Measurements from ENCODE around the gene PCNX1.
"Not testable (repeated sequence)": the region's sequence is repeated elsewhere in the genome, so short reads cannot be mapped to it uniquely, and the experiment has no call there.

PCNX1 gene

DNA sequence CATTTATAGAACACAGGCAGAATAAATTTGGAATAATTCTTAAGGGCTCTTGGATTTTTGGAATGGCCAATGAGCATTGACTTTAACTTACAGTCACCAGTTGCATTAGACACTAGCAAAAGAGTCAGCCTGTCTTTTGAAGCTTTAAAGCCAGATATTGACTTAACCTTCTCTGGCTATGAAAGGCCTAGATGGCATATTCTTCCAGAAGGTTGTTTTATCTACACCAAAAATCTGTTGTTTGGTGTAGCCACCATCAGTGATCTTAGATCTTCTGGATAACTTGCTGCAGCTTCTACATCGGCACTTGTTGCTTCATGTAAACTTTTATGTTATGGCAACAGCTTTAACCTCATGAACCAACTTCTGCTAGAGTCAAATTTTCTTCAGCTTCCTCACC is 10.4 kb downstream of the PCNX1 start:
- no peak for DNase-seq

DNA sequence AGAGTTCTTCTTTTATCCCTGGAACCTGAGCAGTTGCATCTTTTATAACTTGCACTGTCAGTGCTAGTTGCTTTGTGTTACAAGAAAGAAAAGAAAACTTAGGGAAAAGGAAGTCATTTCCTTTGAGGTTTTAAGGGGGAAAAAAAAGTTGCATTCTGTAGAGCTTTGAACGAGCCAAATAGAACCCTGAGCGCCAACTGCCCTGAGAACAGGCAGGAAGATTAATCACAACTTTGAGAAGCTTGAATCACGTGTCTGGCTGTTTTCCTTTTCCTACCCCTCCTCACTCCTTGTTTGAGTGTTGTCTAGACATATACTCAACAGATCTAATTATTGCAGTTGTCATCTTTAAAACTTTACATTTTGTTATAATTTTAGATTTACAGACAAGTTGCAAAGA is 12.5 kb downstream of the PCNX1 start:
- no peak for DNase-seq

DNA sequence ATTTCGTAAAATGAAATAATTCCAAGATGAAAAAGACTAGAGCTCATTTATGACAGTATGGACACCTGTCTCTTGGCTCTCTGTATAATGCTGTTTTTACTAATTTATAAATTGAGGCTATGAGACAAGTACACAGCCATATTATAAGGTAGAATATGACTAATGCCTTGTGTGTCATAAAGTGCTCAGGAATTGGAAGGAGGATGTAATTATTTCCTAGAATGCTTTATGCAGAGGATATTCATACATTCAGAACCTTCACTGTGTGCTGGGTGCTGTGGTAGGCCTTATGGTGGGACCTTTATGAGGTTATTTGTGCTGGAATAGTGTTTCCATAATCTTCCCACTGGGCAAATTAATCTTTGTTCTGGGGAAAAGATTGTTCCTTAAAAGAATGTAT is 13.3 kb downstream of the PCNX1 start:
- no peak for DNase-seq

DNA sequence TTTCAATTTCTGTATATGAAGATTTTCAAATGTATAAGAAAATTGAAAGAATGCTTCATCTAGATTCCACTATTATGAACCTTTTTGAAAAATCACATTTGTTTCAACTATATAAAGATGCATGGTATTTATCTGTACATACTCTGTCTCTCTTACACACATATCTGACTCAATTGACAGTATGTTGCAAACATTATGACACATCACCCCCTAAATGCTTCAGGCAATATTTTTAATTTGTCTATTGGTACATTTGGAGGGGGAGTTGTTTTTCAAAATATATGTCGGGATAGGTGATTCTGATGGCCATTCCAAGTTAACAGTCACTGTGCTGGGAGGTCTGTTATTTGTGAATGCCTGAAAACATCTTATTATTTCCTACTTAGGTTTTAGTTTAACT is 14.4 kb downstream of the PCNX1 start:
- no peak for DNase-seq

DNA sequence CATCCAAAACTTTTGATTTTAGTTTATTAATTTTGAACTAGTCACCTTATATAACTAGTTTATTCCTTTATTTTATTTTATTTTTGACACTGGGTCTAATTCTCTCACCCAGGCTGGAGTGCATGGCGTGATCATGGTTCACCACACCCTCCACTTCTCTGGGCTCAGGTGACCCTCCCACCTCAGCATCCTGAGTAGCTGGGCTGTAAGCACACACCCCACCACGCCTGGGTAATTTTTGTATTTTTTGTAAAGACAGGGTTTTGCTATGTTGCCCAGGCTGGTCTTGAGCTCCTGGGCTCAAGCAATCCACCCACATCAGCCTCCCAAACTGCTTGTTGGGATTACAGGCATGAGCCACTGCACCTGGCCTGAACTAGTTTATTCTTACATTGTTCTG is 17.3 kb downstream of the PCNX1 start:
- no peak for DNase-seq

DNA sequence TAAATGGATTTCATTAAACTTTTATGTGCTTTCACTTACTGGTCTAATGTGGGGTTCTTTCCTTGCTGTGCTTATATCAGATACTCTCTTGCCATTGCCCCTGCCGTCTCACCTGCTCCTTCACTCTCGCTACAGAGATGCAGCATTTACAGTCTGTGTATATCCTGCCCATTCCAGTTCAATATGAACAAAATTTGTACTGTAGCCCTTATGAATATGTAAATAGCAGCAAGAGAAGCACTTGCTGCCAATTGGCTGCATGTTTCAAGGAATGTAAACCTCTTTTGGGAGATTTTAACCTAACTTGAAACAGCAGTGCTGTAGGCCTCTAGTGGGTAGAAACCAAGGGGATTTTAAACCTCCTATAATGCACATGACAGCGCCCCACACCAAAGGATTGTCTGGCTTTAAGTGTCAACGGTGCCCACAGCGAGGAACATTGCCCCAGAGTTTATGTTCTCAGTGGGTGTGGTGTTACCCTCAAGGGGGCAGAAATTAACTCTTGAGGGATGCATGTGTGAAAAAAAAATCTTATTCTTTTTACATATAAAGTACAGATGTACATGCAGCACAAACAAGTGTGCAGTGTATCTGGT is 19.1 kb downstream of the PCNX1 start:
- no peak for DNase-seq

DNA sequence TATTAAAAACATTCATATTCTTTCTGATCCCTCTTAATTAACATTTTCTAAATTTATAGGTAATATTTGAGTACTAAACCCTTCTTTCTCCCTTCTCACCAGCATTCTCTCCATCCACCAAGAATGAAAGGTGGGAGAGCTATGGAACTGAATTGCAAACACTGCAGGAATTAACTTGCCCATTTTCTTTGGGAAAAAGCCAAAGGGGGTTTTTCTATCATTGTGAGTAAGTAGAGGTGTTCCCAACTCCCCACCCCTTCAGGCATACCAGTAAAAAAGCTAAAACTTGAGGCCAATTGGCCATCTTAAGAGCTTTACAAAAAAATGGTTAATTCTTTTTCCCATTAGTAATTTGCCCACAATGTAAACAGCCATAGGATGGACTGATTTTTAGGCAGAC is 23.7 kb downstream of the PCNX1 start:
- no peak for DNase-seq

DNA sequence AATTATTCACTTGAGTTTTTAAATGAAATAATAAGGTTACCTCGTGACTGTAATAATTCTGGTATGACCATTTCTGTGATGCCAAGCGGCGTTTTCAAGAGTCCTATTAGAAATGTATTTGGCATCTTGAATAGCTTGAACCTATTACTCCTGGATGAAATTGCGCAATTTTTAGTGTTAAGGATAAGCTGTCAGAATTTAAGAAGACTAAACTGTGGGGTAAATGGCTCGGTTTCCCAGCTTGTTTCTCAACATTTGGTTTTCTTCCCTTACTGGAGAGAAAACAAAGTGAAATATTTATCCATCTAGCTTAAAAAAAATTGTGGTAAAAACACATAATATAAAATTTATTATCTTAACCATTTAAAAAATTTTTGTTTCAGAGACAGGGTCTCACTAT is 26.8 kb downstream of the PCNX1 start:
- no peak for DNase-seq

DNA sequence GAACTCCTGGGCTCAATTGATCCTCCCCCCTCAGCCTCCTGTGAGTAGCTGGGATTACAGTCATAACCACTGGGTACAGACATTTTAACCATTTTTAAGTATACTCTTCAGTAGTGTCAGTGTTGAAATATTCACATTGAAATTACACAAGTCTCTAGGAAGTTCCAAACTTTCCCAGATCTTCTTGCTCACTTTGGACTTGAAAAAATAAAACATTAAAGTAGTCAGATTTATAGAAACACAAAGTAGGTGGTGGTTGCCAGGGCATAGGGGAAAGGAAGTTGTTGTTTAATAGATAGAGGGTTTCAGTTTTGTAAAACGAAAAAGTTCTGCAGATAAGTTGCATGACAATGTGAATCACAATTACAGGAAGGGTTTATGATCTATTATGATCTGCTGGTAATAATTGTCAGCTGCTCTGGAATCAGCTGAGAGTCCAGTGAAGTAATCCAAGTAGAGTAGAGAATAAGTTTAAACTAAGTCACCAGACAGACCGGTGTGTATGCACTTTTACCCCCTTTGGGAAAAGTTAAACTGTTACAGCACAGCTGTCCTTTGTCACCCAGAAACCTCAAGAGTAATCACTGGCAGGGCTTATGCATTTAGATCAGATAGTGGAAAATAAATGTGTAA is 27.4 kb downstream of the PCNX1 start:
- no peak for DNase-seq

DNA sequence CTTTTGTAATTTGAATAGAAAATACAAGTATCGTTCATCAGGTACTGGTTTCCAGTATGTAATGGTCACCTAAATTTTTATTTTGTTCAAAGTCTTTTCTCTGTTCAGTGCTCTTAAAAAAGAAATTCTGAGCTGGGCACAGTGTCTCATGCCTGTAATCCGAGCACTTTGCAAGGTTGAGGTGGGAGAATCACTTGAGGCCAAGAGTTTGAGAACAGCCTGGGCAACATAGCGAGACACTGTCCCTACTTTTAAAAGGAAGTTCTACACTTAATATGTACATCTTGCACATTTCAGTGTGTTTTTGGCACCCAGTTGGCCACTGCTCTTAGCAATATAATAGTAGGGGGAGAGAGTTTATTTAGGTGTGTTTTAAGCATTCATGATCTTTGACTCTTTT is 27.9 kb downstream of the PCNX1 start:
- DNase-seq = no peak

DNA sequence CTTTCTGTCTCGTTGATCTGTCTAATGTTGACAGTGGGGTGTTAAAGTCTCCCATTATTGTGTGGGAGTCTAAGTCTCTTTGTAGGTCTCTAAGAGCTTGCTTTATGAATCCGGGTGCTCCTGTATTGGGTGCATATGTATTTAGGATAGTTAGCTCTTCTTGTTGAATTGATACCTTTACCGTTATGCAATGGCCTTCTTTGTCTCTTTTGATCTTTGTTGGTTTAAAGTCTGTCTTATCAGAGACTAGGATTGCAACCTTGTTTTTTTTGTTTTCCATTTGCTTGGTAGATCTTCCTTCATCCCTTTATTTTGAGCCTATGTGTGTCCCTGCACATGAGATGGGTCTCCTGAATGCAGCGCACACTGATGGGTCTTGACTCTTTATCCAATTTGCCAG is 32.4 kb downstream of the PCNX1 start:
- not testable (repeated sequence) for DNase-seq

DNA sequence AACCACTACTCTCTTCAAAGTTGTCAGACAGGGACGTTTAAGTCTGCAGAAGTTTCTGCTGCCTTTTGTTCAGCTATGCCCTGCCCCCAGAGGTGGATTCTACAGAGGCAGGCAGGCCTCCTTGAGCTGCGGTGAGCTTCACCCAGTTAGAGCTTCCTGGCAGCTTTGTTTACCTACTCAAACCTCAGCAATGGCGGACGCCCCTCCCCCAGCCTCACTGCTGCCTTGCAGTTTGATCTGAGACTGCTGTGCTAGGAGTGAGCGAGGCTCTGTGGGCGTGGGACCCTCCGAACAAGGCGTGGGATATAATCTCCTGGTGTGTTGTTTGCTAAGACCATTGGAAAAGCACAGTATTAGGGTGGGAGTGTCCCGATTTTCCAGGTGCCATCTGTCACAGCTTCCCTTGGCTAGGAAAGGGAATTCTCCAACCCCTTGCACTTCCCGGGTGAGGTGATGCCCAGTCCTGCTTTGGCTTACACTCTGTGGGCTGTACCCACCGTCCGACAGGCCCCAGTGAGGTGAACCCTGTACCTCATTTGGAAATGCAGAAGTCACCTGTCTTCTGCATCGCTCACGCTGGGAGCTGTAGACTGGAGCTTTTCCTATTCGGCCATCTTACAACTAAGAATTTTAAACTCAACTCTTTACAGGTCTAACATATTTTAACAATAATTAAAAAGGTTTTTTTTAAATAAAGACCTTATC is 34.5 kb downstream of the PCNX1 start:
- not testable (repeated sequence) for DNase-seq

DNA sequence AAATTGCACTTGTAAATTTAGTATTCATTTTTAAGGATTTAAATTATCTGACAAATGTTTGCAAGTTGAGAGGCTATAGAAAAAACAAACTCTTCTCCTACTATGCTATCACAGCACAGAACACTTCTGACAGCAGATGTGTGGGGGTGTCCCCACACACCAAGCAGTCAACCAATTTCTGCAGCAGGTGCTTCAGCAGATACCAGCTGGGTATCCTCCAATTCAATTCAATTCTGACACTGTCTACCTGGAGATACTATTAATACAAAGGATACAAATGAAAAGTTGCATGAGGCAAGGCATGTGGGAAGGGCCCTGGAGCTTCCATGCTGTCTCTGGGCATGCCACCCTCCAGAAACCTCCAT is 35.1 kb downstream of the PCNX1 start:
- no peak for DNase-seq

DNA sequence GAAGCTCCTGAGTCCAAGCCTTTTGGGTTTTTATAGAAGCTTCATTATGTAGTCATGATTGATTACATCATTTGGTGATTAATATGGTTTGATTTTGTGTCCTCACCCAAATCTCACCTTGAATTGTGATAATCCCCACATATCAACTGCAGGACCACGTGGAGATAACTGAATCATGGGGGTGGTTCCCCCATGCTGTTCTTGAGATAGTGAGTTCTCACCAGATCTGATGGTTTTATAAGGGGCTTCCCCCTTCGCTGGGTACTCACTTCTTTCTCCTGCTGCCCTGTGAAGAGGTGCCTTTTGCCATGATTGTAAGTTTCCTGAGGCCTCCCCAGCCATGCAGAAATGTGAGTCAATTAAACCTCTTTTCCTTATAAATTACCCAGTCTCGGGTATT is 35.5 kb downstream of the PCNX1 start:
- DNase-seq = not testable (repeated sequence)

DNA sequence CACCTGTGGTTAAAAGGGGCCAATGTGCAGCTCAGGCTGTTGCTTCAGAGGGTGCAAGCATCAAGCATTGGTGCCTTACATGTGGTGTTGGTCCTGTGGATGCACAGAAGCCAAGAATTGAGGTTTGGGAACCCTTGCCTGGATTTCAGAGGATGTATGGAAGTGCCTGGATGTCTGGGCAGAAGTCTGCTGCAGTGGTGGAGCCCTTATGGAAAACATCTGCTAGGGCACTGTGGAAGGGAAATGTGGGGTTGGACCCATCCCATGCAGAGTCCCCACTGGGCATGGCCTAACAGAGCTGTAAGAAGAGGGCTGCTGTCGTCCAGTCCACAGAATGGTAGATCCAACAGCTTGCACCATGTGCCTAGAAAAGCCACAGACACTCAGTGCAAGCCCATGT is 36.6 kb downstream of the PCNX1 start:
- DNase-seq = no peak

DNA sequence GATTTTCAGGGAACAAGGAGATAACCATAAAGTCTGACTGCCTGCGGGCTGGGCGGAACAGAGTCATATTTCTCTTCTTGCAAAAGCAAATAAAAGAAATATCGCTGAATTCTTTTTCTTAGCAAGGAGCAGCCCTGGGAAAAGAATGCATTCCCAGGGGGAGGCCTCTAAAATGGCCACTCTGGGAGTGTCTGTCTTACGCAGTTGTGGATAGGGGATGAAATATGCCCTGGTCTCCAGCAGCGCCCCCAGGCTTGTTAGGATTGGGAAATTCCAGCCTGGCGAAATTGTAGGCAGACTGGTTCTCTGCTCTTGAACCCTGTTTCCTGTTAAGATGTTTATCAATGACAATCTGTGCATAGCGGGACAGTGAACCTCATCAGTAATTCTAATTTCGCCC is 40.5 kb downstream of the PCNX1 start:
- no peak for DNase-seq

DNA sequence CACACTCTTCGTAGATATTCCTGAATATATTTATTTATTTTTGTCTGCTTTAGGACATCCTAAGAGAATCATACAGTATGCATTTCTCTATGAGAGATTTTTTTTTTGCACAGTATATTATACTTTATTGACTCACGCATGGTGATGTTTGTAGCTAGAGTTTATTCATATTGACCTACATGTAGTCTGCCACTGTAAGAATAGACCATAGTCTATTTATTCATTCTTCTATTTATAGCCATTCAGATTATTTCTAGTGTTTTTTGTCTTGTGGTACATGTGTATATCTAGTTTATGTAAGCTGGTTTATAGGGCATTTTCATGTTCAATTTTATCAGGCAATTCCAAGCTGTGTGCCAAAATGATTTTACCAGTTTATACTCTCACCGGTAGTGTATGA is 45.2 kb downstream of the PCNX1 start:
- no peak for DNase-seq

DNA sequence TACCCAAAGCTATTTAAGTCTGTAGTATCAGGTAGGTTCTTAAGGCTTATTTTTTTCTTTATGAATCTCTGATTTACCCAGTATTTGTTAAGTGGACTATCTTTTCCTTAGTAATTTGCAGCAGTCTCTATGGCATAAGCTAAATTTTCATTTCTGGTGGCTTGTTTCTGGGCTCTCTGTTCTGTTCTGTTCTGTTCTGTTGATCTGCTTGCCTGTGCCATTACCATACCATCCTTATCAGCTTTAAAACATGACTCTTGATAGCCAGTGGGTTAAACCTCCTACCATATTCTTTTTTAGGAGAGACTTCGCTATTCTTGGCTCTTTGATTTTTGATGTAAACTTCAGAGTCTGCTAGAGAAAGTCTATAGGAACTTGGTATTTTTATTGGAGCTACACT is 46.8 kb downstream of the PCNX1 start:
- DNase-seq = no peak

DNA sequence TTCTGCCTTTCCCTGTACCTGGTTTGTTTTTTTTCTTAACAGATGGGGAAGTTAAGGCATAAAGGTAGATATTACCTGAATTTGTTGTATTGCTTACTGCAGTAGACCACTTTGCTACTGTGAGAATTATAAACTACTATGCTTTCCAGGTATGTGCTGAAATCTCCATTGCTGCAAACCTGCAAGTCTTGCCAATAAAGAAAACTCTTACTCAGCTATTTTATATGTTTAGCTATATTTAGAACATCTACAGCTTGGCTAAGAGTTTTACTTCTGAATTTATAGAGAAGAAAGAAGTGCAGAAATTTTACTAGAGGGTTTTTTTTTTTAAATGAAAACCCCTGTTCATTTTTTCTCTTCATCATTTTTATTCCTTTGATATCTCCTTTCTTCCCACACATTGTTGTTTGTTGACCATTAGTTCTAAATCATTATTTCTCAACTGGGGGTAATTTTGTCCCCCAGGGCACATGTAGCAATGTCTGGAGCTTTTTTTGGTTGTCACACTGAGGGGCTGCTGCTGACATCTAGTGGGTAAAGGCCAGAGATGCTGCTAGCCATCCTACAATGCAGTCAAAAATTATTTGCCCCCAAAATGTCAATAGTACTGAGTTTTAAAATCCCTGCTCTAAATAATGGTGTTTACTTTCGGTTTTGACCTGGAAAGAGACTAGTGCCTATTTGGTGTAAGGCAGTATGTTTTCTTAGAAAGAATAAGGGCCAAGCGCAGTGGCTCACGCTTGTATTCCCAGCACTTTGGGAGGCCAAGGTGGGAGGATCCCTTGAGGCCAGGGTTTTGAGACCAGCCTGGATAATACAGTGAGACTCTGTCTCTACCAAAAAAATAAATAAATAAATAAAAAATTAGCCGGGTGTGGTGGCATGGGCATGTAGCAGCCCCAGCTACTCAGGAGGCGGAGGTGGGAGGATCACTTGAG is 48.6 kb downstream of the PCNX1 start:
- DNase-seq = no peak

DNA sequence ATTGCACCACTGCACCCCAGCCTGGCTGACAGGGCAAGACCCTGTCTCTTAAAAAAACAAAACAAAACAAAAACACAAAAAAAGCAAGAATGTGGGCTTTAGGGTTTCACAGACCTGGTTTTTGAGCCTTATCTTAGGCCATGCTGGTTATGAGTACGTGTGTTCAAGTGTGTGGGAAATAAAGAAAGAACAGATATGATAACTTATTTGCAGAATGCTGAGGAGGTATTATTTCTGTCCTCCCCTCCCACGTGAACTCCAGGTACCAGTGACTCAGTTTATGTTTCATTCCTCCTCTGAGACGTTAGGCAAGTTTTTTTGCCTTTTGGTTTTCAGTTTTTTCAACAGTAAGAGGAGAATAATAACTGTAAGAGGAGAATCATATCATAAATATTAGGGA is 49.3 kb downstream of the PCNX1 start:
- no peak for DNase-seq

DNA sequence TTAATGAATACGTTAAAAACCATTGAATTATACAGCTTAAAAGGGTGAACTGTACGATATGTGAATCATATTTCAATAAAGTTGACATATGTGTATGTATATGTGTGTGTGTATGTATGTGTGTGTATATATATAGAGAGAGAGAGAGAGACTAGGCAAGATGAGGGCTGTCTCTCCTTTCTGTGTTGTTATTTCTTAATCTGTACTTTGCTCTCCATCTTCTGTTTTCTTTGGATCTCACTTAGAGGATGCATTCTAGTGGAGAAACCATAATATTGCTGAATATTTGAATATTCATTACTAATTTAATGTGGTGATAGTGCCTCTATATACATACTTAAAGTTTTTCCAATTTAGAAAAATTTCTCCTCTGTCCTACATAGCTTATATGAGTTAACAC is 50.5 kb downstream of the PCNX1 start:
- no peak for DNase-seq

DNA sequence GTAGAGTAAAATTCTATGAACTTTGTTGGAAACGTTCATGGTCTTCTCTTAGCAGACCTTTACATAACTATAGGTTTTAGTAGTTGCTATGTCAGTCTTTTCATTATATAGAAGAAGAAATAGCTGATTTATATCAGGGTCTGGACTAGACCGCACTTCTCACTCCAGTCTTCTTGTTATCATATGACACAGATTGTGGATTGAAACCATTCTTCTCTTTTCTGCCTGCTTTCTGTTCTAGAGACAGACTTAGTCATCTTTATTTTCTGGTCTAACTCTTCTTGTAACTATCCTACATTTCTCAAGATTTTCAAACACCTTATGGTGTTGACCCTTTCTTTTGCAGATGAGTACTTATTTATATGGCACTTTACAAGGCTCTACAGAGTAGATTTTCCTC is 55.7 kb downstream of the PCNX1 start:
- no peak for DNase-seq

DNA sequence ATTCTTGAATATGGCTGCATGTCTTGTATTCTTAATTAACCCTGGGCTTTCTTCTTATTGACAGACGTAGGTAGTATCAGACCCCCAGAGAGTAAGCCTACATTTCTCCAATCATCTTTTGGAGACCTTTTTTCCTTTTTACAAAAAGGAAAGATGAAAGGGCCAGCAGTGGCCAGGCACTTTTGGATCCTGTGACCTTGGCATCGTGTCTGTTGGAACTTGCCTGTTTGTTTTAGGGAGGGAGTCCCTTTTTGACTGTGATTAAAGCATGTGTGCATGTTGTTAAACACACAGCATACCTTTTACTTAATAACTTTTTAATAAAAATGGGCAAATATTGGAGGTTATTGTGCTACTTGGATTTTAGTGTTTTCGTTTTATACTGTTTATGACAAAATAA is 57.2 kb downstream of the PCNX1 start:
- DNase-seq = no peak

DNA sequence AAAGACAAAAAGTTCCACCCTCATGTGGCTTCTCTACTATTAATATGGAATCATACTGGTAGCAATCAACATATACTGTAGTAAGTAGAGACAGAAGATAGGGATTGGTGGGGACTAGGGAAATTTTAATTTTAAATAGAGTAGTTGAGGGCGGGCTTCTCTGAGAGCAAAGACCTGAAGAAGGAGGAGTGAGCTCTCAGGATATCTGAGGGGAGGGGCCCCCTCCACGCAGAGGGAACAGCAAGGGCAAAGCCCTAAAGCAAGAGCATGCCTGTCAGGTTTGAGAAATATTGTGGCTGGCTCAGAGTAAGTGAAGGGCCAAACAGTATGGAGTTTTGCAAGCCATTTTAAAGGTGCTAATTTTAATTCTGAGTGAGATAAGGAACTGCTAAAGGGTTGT is 64.3 kb downstream of the PCNX1 start:
- no peak for DNase-seq
